Measurements from ENCODE around the gene SEC24C. TPM values are rescaled to one million over a fixed set of nuclear protein-coding genes. Genes with fewer than 3 reads are reported as not detected.

SEC24C gene
- total RNA-seq, 2 donors from 2014 or later: 29.1 to 30.3 TPM

GRCh38 chr10:73788864-73789658 lies 44.9 kb downstream of the SEC24C start:
- no peak for DNase-seq
- H3K36me3 ChIP-seq (replicated peaks in 1 of 2; ENCODE audit: insufficient read depth in 1 of 2, low read depth in 2 of 2): peaks cover 32 to 33% of the 10 kb centered on the region in 2 donors
- H3K4me3 ChIP-seq: no peak overlapping the region
- TF ChIP-seq POLR2A (IDR thresholded peaks at IDR 0.05): no peak
- TF ChIP-seq CTCF (IDR thresholded peaks at IDR 0.05): no peak
- H3K4me1 ChIP-seq: peaks cover 31% of the 10 kb centered on the region
- WGBS, 2 donors: 85 to 89% methylated on average over 17 of the region's 17 CpGs
- no peaks in the 10 kb centered on the region for H3K27me3 ChIP-seq
- no peak overlapping the region for H3K27ac ChIP-seq
- intact Hi-C loops (cut with DNase I): no loop called here
- no peak for ATAC-seq
- no peaks in the 10 kb centered on the region for H3K9me3 ChIP-seq

- intact Hi-C loops (cut with DNase I): no loop called here
- DNase-seq (no peak), ATAC-seq (no peak)
- Histone ChIP-seq H3K27ac (no peak overlapping the region), H3K4me3 (no peak overlapping the region), H3K4me1 (peaks cover 29% of the 10 kb centered on the region), H3K9me3 (no peaks in the 10 kb centered on the region), H3K27me3 (no peaks in the 10 kb centered on the region), H3K36me3 (replicated peaks in 1 of 2; ENCODE audit: insufficient read depth in 1 of 2, low read depth in 2 of 2) (peaks cover 34 to 37% of the 10 kb centered on the region in 2 donors)
- TF ChIP-seq CTCF (IDR thresholded peaks at IDR 0.05) (no peak), POLR2A (IDR thresholded peaks at IDR 0.05) (no peak)
- WGBS, 2 donors: 80 to 87% methylated on average over 10 of the region's 10 CpGs
Observed at GRCh38 chr10:73789659-73790055, 45.5 kb downstream of the SEC24C start.

GRCh38 chr10:73790886-73791625 lies 46.9 kb downstream of the SEC24C start:
- no peaks in the 10 kb centered on the region for H3K27me3 ChIP-seq
- TF ChIP-seq CTCF (IDR thresholded peaks at IDR 0.05) (no peak), POLR2A (IDR thresholded peaks at IDR 0.05) (no peak)
- H3K9me3 ChIP-seq: no peaks in the 10 kb centered on the region
- peaks cover 25% of the 10 kb centered on the region for H3K4me1 ChIP-seq
- H3K27ac ChIP-seq: no peak overlapping the region
- DNase-seq: no peak
- no peak overlapping the region for H3K4me3 ChIP-seq
- no peak for ATAC-seq
- peaks cover 34 to 46% of the 10 kb centered on the region in 2 donors for H3K36me3 ChIP-seq (replicated peaks in 1 of 2; ENCODE audit: insufficient read depth in 1 of 2, low read depth in 2 of 2)
- WGBS, 2 donors: 85 to 98% methylated on average over 13 to 22 of the region's 22 CpGs
- intact Hi-C loops (cut with DNase I): no loop called here

- TF ChIP-seq POLR2A (IDR thresholded peaks at IDR 0.05): no peak
- TF ChIP-seq CTCF (IDR thresholded peaks at IDR 0.05): no peak
- 88 to 94% methylated on average over 16 to 19 of the region's 26 CpGs for WGBS, 2 donors
Observed at GRCh38 chr10:73791871-73792400, 47.8 kb downstream of the SEC24C start.

More at GRCh38 chr10:73791871-73792400, 47.8 kb downstream of the SEC24C start:
- intact Hi-C loops (cut with DNase I): no loop called here
- ATAC-seq (no peak), DNase-seq (no peak)
- peaks cover 17% of the 10 kb centered on the region for H3K4me1 ChIP-seq
- no peaks in the 10 kb centered on the region for H3K27me3 ChIP-seq
- no peak overlapping the region for H3K27ac ChIP-seq
- H3K4me3 ChIP-seq: no peak overlapping the region
- H3K9me3 ChIP-seq: no peaks in the 10 kb centered on the region
- H3K36me3 ChIP-seq (replicated peaks in 1 of 2; ENCODE audit: insufficient read depth in 1 of 2, low read depth in 2 of 2): peaks cover 34 to 54% of the 10 kb centered on the region in 2 donors
